WTC11 (cell line): ENCODE results near the gene TMEM258. TPM values are rescaled to one million over a fixed set of nuclear protein-coding genes. Genes with fewer than 3 reads are reported as not detected.

Experiments
- CBFB ChIP-seq: sonication (generic); formaldehyde crosslinking; IDR thresholded peaks from 2 replicates; pipeline ENCODE4 v1.8.1; 2022; ENCODE audit warnings: mild to moderate bottlenecking, low read depth, missing genetic modification reagents
- CREB1 ChIP-seq: sonication (generic); formaldehyde crosslinking; IDR thresholded peaks from 2 replicates; pipeline ENCODE4 v1.8.0; 2023; ENCODE audit warnings: mild to moderate bottlenecking, missing genetic modification reagents
- FOXK1 ChIP-seq: sonication (generic); formaldehyde crosslinking; IDR thresholded peaks from 2 replicates; pipeline ENCODE4 v1.8.0; 2022; ENCODE audit warnings: mild to moderate bottlenecking, moderate library complexity, missing genetic modification reagents
- GABPB1 ChIP-seq: sonication (generic); formaldehyde crosslinking; IDR thresholded peaks from 2 replicates; pipeline ENCODE4 v1.8.1; 2023; ENCODE audit warnings: mild to moderate bottlenecking, missing genetic modification reagents
- IRF2 ChIP-seq: sonication (generic); formaldehyde crosslinking; IDR thresholded peaks from 2 replicates; pipeline ENCODE4 v1.8.0; 2022; ENCODE audit warnings: low read depth, missing genetic modification reagents, borderline replicate concordance
- JUN ChIP-seq: sonication (generic); formaldehyde crosslinking; IDR thresholded peaks from 2 replicates; pipeline ENCODE4 v1.8.0; 2023; ENCODE audit warnings: mild to moderate bottlenecking, missing genetic modification reagents
- MXD4 ChIP-seq: fragments of 250-450 bp; sonication (Bioruptor Pico); IDR thresholded peaks from 2 replicates; pipeline ENCODE4 v1.8.0; 2021; ENCODE audit warnings: mild to moderate bottlenecking, moderate library complexity, borderline replicate concordance
- NFE2L1 ChIP-seq: sonication (generic); formaldehyde crosslinking; IDR thresholded peaks from 2 replicates; pipeline ENCODE4 v1.8.1; 2023; ENCODE audit warnings: missing genetic modification reagents
- NR1H2 ChIP-seq: sonication (generic); formaldehyde crosslinking; IDR thresholded peaks from 2 replicates; pipeline ENCODE4 v1.9.0; 2021; ENCODE audit warnings: mild to moderate bottlenecking, moderate library complexity, missing genetic modification reagents
- RELA ChIP-seq: sonication (generic); formaldehyde crosslinking; IDR thresholded peaks from 2 replicates; pipeline ENCODE4 v1.8.1; 2022; ENCODE audit warnings: missing genetic modification reagents, mild to moderate bottlenecking, borderline replicate concordance
- SMAD3 ChIP-seq: sonication (generic); formaldehyde crosslinking; IDR thresholded peaks from 2 replicates; pipeline ENCODE4 v1.8.0; 2022; ENCODE audit warnings: missing genetic modification reagents, mild to moderate bottlenecking, borderline replicate concordance
- SMAD4 ChIP-seq: sonication (generic); formaldehyde crosslinking; IDR thresholded peaks from 2 replicates; pipeline ENCODE4 v1.8.0; 2022; ENCODE audit warnings: mild to moderate bottlenecking, missing genetic modification reagents
- TEAD4 ChIP-seq: sonication (generic); formaldehyde crosslinking; IDR thresholded peaks from 2 replicates; pipeline ENCODE4 v1.8.0; 2022; ENCODE audit warnings: mild to moderate bottlenecking, missing genetic modification reagents
- TP53 ChIP-seq: sonication (generic); formaldehyde crosslinking; IDR thresholded peaks from 2 replicates; pipeline ENCODE4 v1.8.1; 2023; ENCODE audit warnings: mild to moderate bottlenecking, missing genetic modification reagents
- ZBTB21 ChIP-seq: sonication (generic); formaldehyde crosslinking; IDR thresholded peaks from 2 replicates; pipeline ENCODE4 v1.8.1; 2023; ENCODE audit warnings: mild to moderate bottlenecking, missing genetic modification reagents, borderline replicate concordance
- ZNF121 ChIP-seq: sonication (generic); formaldehyde crosslinking; IDR thresholded peaks from 2 replicates; pipeline ENCODE4 v1.8.0; 2023; ENCODE audit warnings: missing genetic modification reagents
- ZNF138 ChIP-seq: sonication (generic); formaldehyde crosslinking; conservative IDR thresholded peaks from 2 replicates; pipeline ENCODE4 v1.8.1; 2022; ENCODE audit warnings: mild to moderate bottlenecking, moderate library complexity, missing genetic modification reagents
- ZNF263 ChIP-seq: sonication (generic); formaldehyde crosslinking; IDR thresholded peaks from 2 replicates; pipeline ENCODE4 v1.8.1; 2022; ENCODE audit warnings: low read depth, mild to moderate bottlenecking, moderate library complexity, missing genetic modification reagents
- ZNF396 ChIP-seq: fragments of 250-450 bp; sonication (Bioruptor Pico); IDR thresholded peaks from 2 replicates; pipeline ENCODE4 v1.8.0; 2021; ENCODE audit warnings: mild to moderate bottlenecking, moderate library complexity, borderline replicate concordance
- ZNF671 ChIP-seq: fragments of 250-450 bp; sonication (Bioruptor Pico); IDR thresholded peaks from 2 replicates; pipeline ENCODE4 v1.8.0; 2021; ENCODE audit warnings: mild to moderate bottlenecking
- total RNA-seq: library from RNA; stranded (reverse); gene quantifications from 3 replicates; pipeline ENCODE4 v1.2.3, GENCODE V29; 2021
- TF ChIP-seq, protein P1 (sequence below): sonication (generic); formaldehyde crosslinking; IDR thresholded peaks from 2 replicates; pipeline ENCODE4 v1.8.0; 2022; ENCODE audit warnings: mild to moderate bottlenecking, missing genetic modification reagents
- TF ChIP-seq, protein P2 (sequence below): sonication (generic); formaldehyde crosslinking; IDR thresholded peaks from 2 replicates; pipeline ENCODE4 v1.8.0; 2022; ENCODE audit warnings: missing genetic modification reagents
- TF ChIP-seq, protein P3 (sequence below): fragments of 250-450 bp; sonication (Bioruptor Pico); conservative IDR thresholded peaks from 2 replicates; pipeline ENCODE4 v1.9.0; 2021; ENCODE audit warnings: mild to moderate bottlenecking
- TF ChIP-seq, protein P4 (sequence below): fragments of 250-450 bp; sonication (Bioruptor Pico); IDR thresholded peaks from 2 replicates; pipeline ENCODE4 v1.9.0; 2021; ENCODE audit warnings: mild to moderate bottlenecking
- TF ChIP-seq, protein P5 (sequence below): sonication (generic); formaldehyde crosslinking; IDR thresholded peaks from 2 replicates; pipeline ENCODE4 v1.8.0; 2022; ENCODE audit warnings: mild to moderate bottlenecking, missing genetic modification reagents
- TF ChIP-seq, protein P6 (sequence below): sonication (generic); formaldehyde crosslinking; IDR thresholded peaks from 2 replicates; pipeline ENCODE4 v1.8.1; 2022; ENCODE audit warnings: low read depth, missing genetic modification reagents, borderline replicate concordance
- TF ChIP-seq, protein P7 (sequence below): sonication (generic); formaldehyde crosslinking; IDR thresholded peaks from 2 replicates; pipeline ENCODE4 v1.8.0; 2023; ENCODE audit warnings: missing genetic modification reagents

Gene TMEM258
- total RNA-seq, 1 experiment from 2014 or later: 175 TPM

DNA sequence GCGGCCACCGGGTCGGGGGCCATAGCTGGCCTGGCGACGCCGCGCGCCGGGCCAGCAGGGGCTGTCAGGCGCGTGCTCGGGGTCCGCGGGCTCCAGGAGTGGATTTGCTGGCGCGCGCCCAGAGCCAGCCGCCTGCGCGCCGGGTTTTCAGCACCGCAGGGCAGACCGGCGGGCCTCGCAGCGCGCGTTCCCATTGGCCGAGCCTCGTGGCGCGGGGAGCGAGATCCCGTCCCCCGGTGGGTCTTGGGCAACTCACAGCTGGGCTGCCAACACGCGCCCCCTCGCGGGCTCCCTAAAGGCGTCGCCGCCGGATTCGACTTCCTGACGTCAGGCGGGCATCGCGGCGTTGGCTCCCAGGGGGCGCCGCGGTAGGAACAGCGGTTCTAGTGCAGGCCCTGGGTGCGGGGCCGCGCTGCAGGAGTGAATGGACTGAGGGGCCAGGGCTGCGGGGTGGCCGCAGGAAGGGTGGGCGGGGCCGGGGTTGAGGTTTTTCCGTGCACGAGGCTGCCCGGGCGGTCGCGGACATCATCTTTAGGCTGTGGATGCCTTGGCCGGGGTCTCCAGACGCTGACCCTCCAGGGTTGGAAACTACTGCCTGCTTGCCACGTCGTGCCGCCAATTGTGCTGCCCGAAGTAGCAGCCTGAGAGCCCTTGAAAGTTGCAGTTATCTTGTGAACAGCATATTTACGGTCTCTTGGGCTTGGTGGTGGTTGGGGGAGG is 24.5 kb upstream of the TMEM258 start, which contains the start of gene FADS1 (continued):
- TF ChIP-seq, protein P1, sequence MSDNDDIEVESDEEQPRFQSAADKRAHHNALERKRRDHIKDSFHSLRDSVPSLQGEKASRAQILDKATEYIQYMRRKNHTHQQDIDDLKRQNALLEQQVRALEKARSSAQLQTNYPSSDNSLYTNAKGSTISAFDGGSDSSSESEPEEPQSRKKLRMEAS (CRISPR knock-in tag): peak; percentile 73; the same call in 1 of the 2 replicates
- TF ChIP-seq CBFB (CRISPR knock-in tag) (0 out of 2 replicates have a peak, but pooled peaks have one; percentile 76), IRF2 (CRISPR knock-in tag) (no peak), ZNF396 (no peak), NFE2L1 (CRISPR knock-in tag) (no peak), TEAD4 (CRISPR knock-in tag) (no peak), GABPB1 (CRISPR knock-in tag) (peak; percentile 83), RELA (CRISPR knock-in tag) (0 out of 2 replicates have a peak, but pooled peaks have one; percentile 46), ZNF671 (no peak), TP53 (peak; percentile 90; the same call in 1 of the 2 replicates), MXD4 (CRISPR knock-in tag) (no peak), NR1H2 (CRISPR knock-in tag) (no peak), SMAD3 (CRISPR knock-in tag) (no peak; the same call in 1 of the 2 replicates), ZBTB21 (CRISPR knock-in tag) (peak; percentile 71), JUN (CRISPR knock-in tag) (no peak), ZNF138 (CRISPR knock-in tag) (no peak), ZNF121 (CRISPR knock-in tag) (0 out of 2 replicates have a peak, but pooled peaks have one; percentile 70), ZNF263 (CRISPR knock-in tag) (no peak), CREB1 (CRISPR knock-in tag) (no peak), SMAD4 (no peak), FOXK1 (CRISPR knock-in tag) (peak; percentile 45)
- TF ChIP-seq, protein P2, sequence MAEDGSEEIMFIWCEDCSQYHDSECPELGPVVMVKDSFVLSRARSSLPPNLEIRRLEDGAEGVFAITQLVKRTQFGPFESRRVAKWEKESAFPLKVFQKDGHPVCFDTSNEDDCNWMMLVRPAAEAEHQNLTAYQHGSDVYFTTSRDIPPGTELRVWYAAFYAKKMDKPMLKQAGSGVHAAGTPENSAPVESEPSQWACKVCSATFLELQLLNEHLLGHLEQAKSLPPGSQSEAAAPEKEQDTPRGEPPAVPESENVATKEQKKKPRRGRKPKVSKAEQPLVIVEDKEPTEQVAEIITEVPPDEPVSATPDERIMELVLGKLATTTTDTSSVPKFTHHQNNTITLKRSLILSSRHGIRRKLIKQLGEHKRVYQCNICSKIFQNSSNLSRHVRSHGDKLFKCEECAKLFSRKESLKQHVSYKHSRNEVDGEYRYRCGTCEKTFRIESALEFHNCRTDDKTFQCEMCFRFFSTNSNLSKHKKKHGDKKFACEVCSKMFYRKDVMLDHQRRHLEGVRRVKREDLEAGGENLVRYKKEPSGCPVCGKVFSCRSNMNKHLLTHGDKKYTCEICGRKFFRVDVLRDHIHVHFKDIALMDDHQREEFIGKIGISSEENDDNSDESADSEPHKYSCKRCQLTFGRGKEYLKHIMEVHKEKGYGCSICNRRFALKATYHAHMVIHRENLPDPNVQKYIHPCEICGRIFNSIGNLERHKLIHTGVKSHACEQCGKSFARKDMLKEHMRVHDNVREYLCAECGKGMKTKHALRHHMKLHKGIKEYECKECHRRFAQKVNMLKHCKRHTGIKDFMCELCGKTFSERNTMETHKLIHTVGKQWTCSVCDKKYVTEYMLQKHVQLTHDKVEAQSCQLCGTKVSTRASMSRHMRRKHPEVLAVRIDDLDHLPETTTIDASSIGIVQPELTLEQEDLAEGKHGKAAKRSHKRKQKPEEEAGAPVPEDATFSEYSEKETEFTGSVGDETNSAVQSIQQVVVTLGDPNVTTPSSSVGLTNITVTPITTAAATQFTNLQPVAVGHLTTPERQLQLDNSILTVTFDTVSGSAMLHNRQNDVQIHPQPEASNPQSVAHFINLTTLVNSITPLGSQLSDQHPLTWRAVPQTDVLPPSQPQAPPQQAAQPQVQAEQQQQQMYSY (CRISPR knock-in tag): peak; percentile 89
- TF ChIP-seq, protein P3, sequence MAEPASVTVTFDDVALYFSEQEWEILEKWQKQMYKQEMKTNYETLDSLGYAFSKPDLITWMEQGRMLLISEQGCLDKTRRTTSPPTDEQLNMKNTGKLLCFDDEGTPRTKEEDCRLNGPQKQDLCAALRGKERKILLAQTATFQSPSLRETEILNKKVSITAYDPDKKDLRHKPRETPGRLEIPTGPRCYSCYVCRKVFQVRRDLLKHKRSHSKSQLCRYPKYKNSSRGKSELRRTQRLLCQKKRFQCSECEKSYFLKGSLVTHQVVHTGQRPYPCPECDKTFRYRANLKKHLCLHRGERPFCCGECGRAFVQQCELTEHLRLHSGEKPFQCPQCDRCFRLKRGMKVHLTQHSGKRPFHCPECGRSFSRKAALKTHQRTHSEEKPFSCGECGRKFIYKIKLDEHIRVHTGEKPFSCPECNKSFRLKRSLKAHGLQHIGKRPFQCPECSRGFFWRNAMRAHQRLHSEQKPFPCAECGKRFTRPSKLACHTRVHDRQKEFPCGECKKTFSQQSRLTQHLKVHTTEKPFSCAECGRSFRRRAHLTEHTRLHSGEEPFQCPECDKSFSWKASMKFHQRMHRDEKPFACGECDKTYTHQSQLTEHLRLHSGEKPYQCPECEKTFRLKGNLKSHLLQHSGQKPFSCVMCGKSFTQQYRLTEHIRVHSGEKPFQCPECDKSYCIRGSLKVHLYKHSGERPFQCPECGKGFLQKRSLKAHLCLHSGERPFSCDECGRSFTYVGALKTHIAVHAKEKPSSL (CRISPR knock-in tag): no peak
- TF ChIP-seq, protein P4, sequence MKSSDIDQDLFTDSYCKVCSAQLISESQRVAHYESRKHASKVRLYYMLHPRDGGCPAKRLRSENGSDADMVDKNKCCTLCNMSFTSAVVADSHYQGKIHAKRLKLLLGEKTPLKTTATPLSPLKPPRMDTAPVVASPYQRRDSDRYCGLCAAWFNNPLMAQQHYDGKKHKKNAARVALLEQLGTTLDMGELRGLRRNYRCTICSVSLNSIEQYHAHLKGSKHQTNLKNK (CRISPR knock-in tag): no peak
- TF ChIP-seq, protein P5, sequence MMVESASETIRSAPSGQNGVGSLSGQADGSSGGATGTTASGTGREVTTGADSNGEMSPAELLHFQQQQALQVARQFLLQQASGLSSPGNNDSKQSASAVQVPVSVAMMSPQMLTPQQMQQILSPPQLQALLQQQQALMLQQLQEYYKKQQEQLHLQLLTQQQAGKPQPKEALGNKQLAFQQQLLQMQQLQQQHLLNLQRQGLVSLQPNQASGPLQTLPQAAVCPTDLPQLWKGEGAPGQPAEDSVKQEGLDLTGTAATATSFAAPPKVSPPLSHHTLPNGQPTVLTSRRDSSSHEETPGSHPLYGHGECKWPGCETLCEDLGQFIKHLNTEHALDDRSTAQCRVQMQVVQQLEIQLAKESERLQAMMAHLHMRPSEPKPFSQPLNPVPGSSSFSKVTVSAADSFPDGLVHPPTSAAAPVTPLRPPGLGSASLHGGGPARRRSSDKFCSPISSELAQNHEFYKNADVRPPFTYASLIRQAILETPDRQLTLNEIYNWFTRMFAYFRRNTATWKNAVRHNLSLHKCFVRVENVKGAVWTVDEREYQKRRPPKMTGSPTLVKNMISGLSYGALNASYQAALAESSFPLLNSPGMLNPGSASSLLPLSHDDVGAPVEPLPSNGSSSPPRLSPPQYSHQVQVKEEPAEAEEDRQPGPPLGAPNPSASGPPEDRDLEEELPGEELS: peak; percentile 52; the same call in 1 of the 2 replicates
- TF ChIP-seq, protein P6, sequence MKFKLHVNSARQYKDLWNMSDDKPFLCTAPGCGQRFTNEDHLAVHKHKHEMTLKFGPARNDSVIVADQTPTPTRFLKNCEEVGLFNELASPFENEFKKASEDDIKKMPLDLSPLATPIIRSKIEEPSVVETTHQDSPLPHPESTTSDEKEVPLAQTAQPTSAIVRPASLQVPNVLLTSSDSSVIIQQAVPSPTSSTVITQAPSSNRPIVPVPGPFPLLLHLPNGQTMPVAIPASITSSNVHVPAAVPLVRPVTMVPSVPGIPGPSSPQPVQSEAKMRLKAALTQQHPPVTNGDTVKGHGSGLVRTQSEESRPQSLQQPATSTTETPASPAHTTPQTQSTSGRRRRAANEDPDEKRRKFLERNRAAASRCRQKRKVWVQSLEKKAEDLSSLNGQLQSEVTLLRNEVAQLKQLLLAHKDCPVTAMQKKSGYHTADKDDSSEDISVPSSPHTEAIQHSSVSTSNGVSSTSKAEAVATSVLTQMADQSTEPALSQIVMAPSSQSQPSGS (CRISPR knock-in tag): no peak
- TF ChIP-seq, protein P7, sequence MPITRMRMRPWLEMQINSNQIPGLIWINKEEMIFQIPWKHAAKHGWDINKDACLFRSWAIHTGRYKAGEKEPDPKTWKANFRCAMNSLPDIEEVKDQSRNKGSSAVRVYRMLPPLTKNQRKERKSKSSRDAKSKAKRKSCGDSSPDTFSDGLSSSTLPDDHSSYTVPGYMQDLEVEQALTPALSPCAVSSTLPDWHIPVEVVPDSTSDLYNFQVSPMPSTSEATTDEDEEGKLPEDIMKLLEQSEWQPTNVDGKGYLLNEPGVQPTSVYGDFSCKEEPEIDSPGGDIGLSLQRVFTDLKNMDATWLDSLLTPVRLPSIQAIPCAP (CRISPR knock-in tag): peak; percentile 73
